H1 (cell line): ENCODE data around the gene CTSH.

Experiments
- CBX8 ChIP-seq: fragments of 300-800, 300-1000 bp; sonication (generic); IDR thresholded peaks from 2 replicates; pipeline ENCODE4 v1.7.1; 2016; ENCODE audit warnings: low read depth, low read length, borderline replicate concordance
- POLR2A ChIP-seq, 2 experiments: IDR thresholded peaks; 1 replicate in 1 of 2; 2 replicates in 1 of 2; pipeline ENCODE4 v1.6.1; 2011; ENCODE audit warnings: low read depth in 2 of 2, low read length in 2 of 2, mild to moderate bottlenecking in 2 of 2; ENCODE audit errors: control extremely low read depth in 1 of 2
- POLR2AphosphoS5 ChIP-seq: IDR thresholded peaks from 2 replicates; pipeline ENCODE4 v1.6.1; 2011; ENCODE audit warnings: low read depth, low read length

DNA sequence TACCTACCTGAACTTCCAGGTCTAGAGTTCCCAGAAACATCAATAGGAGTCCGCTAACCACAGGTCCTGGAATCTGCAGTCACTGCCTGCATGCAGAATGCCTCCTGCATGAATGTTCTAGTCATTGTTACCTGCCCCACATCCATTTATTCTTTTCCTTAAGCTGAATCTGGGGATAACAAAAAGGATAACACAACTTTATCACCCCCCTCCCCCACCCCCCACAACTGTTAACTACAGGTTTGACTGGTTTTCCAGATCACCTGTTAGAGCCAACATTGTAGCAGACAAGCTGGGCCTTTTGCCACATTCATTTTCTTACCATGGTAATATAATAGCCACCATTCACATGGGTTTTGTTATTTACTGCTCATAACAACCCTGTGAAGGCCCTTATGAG, 4.6 kb upstream of the CTSH start:
- TF ChIP-seq CBX8 (no peak), POLR2AphosphoS5 (no peak), POLR2A (IDR thresholded peaks at IDR 0.05; ENCODE audit: control extremely low read depth in 1 of 2, low read depth in 2 of 2, low read length in 2 of 2) (no peak)
